ENCODE results near the gene SLC25A21. TPM values are rescaled to one million over a fixed set of nuclear protein-coding genes. Genes with fewer than 3 reads are reported as not detected.

The SLC25A21 gene
- polyA plus RNA-seq, 1 experiment: 0.50 TPM

- CTCF ChIA-PET: no interaction called here
- DNase-seq (ENCODE audit: low read depth): no peak
- POLR2A ChIA-PET: no interaction called here
- TF ChIP-seq, protein P1, sequence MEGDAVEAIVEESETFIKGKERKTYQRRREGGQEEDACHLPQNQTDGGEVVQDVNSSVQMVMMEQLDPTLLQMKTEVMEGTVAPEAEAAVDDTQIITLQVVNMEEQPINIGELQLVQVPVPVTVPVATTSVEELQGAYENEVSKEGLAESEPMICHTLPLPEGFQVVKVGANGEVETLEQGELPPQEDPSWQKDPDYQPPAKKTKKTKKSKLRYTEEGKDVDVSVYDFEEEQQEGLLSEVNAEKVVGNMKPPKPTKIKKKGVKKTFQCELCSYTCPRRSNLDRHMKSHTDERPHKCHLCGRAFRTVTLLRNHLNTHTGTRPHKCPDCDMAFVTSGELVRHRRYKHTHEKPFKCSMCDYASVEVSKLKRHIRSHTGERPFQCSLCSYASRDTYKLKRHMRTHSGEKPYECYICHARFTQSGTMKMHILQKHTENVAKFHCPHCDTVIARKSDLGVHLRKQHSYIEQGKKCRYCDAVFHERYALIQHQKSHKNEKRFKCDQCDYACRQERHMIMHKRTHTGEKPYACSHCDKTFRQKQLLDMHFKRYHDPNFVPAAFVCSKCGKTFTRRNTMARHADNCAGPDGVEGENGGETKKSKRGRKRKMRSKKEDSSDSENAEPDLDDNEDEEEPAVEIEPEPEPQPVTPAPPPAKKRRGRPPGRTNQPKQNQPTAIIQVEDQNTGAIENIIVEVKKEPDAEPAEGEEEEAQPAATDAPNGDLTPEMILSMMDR (IDR thresholded peaks at IDR 0.05; ENCODE audit: insufficient read depth, low read depth, low read length): no peak
- Histone ChIP-seq H3K36me3 (ENCODE audit: control insufficient read depth, insufficient read depth, low read length) (no peaks in the 10 kb centered on the region), H3K4me3 (ENCODE audit: low read depth, low read length) (no peak overlapping the region), H3K27me3 (ENCODE audit: control insufficient read depth, insufficient read depth, low read length) (no peaks in the 10 kb centered on the region)
These were observed 414.4 kb downstream of the SLC25A21 start for GRCh38 chr14:36757734-36758601.

DNA sequence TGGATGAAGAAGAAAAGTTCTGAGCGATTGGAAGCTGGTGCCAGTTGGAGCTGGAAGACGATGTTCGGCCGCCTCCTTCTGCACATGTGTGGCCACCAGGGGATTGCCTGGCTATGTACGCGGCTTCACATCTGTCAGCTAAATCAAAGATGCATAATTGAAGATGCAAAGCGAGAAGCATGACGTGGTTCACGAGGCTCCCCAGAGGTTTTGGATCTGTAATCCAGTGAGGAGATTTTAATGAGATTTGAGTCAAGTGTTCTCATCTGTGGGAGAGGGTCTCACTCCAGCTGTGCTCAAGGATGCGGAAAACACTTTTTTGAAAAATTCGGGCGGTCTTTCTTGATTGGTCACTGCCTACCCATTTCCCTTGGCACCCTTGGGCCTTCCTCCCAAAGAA is 416.2 kb downstream of the SLC25A21 start:
- ChIA-PET CTCF (no interaction called here), POLR2A (no interaction called here)
- Histone ChIP-seq H3K4me3 (ENCODE audit: low read depth, low read length) (no peak overlapping the region), H3K36me3 (ENCODE audit: control insufficient read depth, insufficient read depth, low read length) (no peaks in the 10 kb centered on the region), H3K27me3 (ENCODE audit: control insufficient read depth, insufficient read depth, low read length) (no peaks in the 10 kb centered on the region)
- no peak for DNase-seq (ENCODE audit: low read depth)
- TF ChIP-seq, protein P1 (IDR thresholded peaks at IDR 0.05; ENCODE audit: insufficient read depth, low read depth, low read length): no peak

DNA sequence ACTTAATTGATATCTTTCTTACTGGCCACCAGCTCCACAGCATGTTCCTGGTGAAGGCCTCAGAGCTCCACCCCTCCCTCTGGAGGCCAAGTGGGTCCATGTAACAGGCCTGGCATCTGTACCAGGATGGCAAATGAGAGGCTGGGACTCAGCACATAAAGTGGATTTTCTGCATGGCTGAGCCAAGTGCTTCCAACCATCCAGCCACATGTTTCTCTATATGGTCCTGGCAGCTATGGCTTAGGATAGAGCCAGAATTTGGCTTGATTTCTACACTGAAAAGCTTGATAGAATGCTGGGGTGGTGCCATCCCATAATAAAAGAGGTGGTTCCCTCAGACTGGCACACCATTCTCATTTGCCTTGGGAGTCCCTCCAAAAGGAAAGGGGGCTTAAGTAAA is 416.6 kb downstream of the SLC25A21 start:
- no peaks in the 10 kb centered on the region for H3K36me3 ChIP-seq (ENCODE audit: control insufficient read depth, insufficient read depth, low read length)
- H3K27me3 ChIP-seq (ENCODE audit: control insufficient read depth, insufficient read depth, low read length): no peaks in the 10 kb centered on the region
- ChIA-PET CTCF (no interaction called here), POLR2A (no interaction called here)
- TF ChIP-seq, protein P1 (IDR thresholded peaks at IDR 0.05; ENCODE audit: insufficient read depth, low read depth, low read length): no peak
- no peak overlapping the region for H3K4me3 ChIP-seq (ENCODE audit: low read depth, low read length)
- no peak for DNase-seq (ENCODE audit: low read depth)

DNA sequence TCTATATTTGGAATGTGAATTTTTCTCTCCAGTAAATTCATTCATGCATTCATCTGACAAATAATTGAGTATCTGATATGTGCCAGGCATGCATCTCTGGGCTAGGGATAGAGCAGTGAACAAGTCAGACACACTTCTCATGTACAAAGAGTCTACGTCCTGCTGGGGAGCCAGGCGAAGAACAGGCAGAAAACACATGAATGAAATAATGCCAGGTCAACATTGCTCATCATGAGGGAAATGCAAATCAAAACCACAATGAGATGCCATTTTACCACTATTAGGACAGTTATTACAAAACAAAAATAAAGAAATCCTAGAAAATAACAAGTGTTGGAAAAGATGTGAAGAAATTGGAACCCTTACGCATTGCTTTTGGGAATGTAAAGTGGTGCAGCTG is 420.5 kb downstream of the SLC25A21 start:
- H3K27me3 ChIP-seq (ENCODE audit: control insufficient read depth, insufficient read depth, low read length): no peaks in the 10 kb centered on the region
- CTCF ChIA-PET: no interaction called here
- no peak for DNase-seq (ENCODE audit: low read depth)
- TF ChIP-seq, protein P1 (IDR thresholded peaks at IDR 0.05; ENCODE audit: insufficient read depth, low read depth, low read length): no peak
- POLR2A ChIA-PET: no interaction called here
- no peak overlapping the region for H3K4me3 ChIP-seq (ENCODE audit: low read depth, low read length)
- no peaks in the 10 kb centered on the region for H3K36me3 ChIP-seq (ENCODE audit: control insufficient read depth, insufficient read depth, low read length)

GRCh38 chr14:36751106-36751505 is 421.3 kb downstream of the SLC25A21 start:
- TF ChIP-seq, protein P1 (IDR thresholded peaks at IDR 0.05; ENCODE audit: insufficient read depth, low read depth, low read length): no peak
- POLR2A ChIA-PET: no interaction called here
- CTCF ChIA-PET: no interaction called here
- Histone ChIP-seq H3K27me3 (ENCODE audit: control insufficient read depth, insufficient read depth, low read length) (no peaks in the 10 kb centered on the region), H3K36me3 (ENCODE audit: control insufficient read depth, insufficient read depth, low read length) (no peaks in the 10 kb centered on the region), H3K4me3 (ENCODE audit: low read depth, low read length) (no peak overlapping the region)
- no peak for DNase-seq (ENCODE audit: low read depth)
